Motor neuron (in vitro differentiated cells): ENCODE data around the gene DPYSL4. TPM values are rescaled to one million over a fixed set of nuclear protein-coding genes. Genes with fewer than 3 reads are reported as not detected.
"Not testable (repeated sequence)": the region's sequence is repeated elsewhere in the genome, so short reads cannot be mapped to it uniquely, and the experiment has no call there.

ENCODE experiments used
- ATAC-seq, 8 experiments: fragments of 200-7000 bp; cut with Tn5 transposase; replicated peaks in 6 of 8; 2 replicates each; pipeline ENCODE4 v1.8.0; 2021; ENCODE audit warnings: mild to moderate bottlenecking in 8 of 8, moderate library complexity in 8 of 8
- H3K27ac ChIP-seq, 2 donors: fragments of 250-450 bp; sonication (Bioruptor Pico); 2 replicates each; pipeline ENCODE4 v1.9.0; 2021; ENCODE audit warnings: antibody characterized with exemption in 2 of 2, mild to moderate bottlenecking in 2 of 2, moderate library complexity in 1 of 2
- H3K4me1 ChIP-seq, 2 donors: fragments of 250-450 bp; sonication (Bioruptor Pico); replicated peaks in 1 of 2; 2 replicates each; pipeline ENCODE4 v1.6.1; 2021; ENCODE audit warnings: antibody characterized with exemption in 2 of 2, mild to moderate bottlenecking in 2 of 2, moderate library complexity in 1 of 2
- H3K4me3 ChIP-seq, 5 donors: fragments of 250-450 bp; sonication (Bioruptor Pico); 2 replicates each; pipeline ENCODE4 v1.9.0; 2021; ENCODE audit warnings: antibody characterized with exemption in 5 of 5, mild to moderate bottlenecking in 5 of 5, moderate library complexity in 4 of 5
- WGBS, 10 experiments: fragments of 450-650 bp; shearing (Covaris generic); methylation state at CpG; one replicate each; pipeline ENCODE4 v1.0.0; 2022; 5-methylcytosine and 5-hydroxymethylcytosine counted together
- in situ Hi-C, 9 experiments: fragments of 400-800 bp; cut with MboI; loops; one replicate each; pipeline ENCODE4 v1.15.0; 2021; ENCODE audit warnings: low sequenced_read_pairs in 9 of 9, low pct_unique_long_range_greater_than_20kb in 2 of 9; ENCODE audit not compliant: unreplicated experiment in 9 of 9
- total RNA-seq, 8 experiments: library from RNA; unstranded; fragments of 300-600 nt; gene quantifications; 2 replicates each; pipeline versions ENCODE4 v1.2.3 to v1.2.4, GENCODE V29; 2022

The DPYSL4 gene
- total RNA-seq, 8 experiments from 2014 or later = 0.56 to 181 (median 50.9) TPM

- in situ Hi-C loops = loop anchor here in 6 of 9 experiments (25.0 kb wide), 3 partner anchors 130 to 430 kb away; partner anchors contain the start of gene LRRC27 (in 3 of the 6)
- no peaks in the 10 kb centered on the region for H3K4me1 ChIP-seq
- H3K4me3 ChIP-seq = no peak overlapping the region
- H3K27ac ChIP-seq = no peak overlapping the region
- 60 to 100% (median 92%) methylated on average over 1 to 4 of the region's 48 CpGs; no CpG with 5 or more reads in 4 of the 10 experiments for WGBS, 10 experiments
- no peak for ATAC-seq
Observed at GRCh38 chr10:132207536-132208461, 21.1 kb downstream of the DPYSL4 start.

- H3K27ac ChIP-seq = no peak overlapping the region
- 34 to 100% (median 59%) methylated on average over 1 to 6 of the region's 17 CpGs; no CpG with 5 or more reads in 6 of the 10 experiments for WGBS, 10 experiments
- in situ Hi-C loops = loop anchor here in 6 of 9 experiments (25.0 kb wide), 3 partner anchors 129 to 429 kb away; partner anchors contain the start of gene LRRC27 (in 3 of the 6)
- no peaks in the 10 kb centered on the region for H3K4me1 ChIP-seq
- H3K4me3 ChIP-seq = no peak overlapping the region
- peak in 3 of 8 experiments; percentile 6 to 27 (median 16) for ATAC-seq
Observed at GRCh38 chr10:132208462-132209050, 21.8 kb downstream of the DPYSL4 start.

- in situ Hi-C loops = loop anchor here in 6 of 9 experiments (25.0 kb wide), 3 partner anchors 128 to 428 kb away; partner anchors contain the start of gene LRRC27 (in 3 of the 6)
- 6 to 100% (median 96%) methylated on average over 3 to 6 of the region's 14 CpGs; no CpG with 5 or more reads in 7 of the 10 experiments for WGBS, 10 experiments
- H3K4me1 ChIP-seq = no peaks in the 10 kb centered on the region
- peak in 2 of 8 experiments; percentile 14 to 48 for ATAC-seq
- no peak overlapping the region for H3K4me3 ChIP-seq
- no peak overlapping the region for H3K27ac ChIP-seq
Observed at GRCh38 chr10:132209130-132209529, 22.4 kb downstream of the DPYSL4 start.

GRCh38 chr10:132209978-132210530 lies 23.3 kb downstream of the DPYSL4 start:
- 60 to 100% (median 94%) methylated on average over 1 to 14 of the region's 23 CpGs; no CpG with 5 or more reads in 3 of the 10 experiments for WGBS, 10 experiments

GRCh38 chr10:132210766-132211165 lies 24.0 kb downstream of the DPYSL4 start:
- ATAC-seq = no peak
- Histone ChIP-seq H3K4me1 (no peaks in the 10 kb centered on the region), H3K4me3 (no peak overlapping the region), H3K27ac (no peak overlapping the region)
- in situ Hi-C loops = loop anchor here in 6 of 9 experiments (25.0 kb wide), 3 partner anchors 127 to 427 kb away; partner anchors contain the start of gene LRRC27 (in 3 of the 6)
- WGBS, 10 experiments = 70 to 100% (median 98%) methylated on average over 1 to 9 of the region's 14 CpGs; no CpG with 5 or more reads in 4 of the 10 experiments

More at GRCh38 chr10:132209978-132210530, 23.3 kb downstream of the DPYSL4 start:
- no peak overlapping the region for H3K4me3 ChIP-seq
- in situ Hi-C loops = loop anchor here in 6 of 9 experiments (25.0 kb wide), 3 partner anchors 127 to 427 kb away; partner anchors contain the start of gene LRRC27 (in 3 of the 6)
- H3K27ac ChIP-seq = no peak overlapping the region
- H3K4me1 ChIP-seq = no peaks in the 10 kb centered on the region
- ATAC-seq = no peak

GRCh38 chr10:132211246-132211645 lies 24.5 kb downstream of the DPYSL4 start:
- no peaks in the 10 kb centered on the region for H3K4me1 ChIP-seq
- 100% methylated on average over 1 of the region's 14 CpGs; no CpG with 5 or more reads in 9 of the 10 experiments for WGBS, 10 experiments
- in situ Hi-C loops = loop anchor here in 6 of 9 experiments (25.0 kb wide), 3 partner anchors 126 to 426 kb away; partner anchors contain the start of gene LRRC27 (in 3 of the 6)
- ATAC-seq = no peak
- no peak overlapping the region for H3K4me3 ChIP-seq
- H3K27ac ChIP-seq = no peak overlapping the region

GRCh38 chr10:132212816-132213215 lies 26.1 kb downstream of the DPYSL4 start:
- Histone ChIP-seq H3K4me1 (no peaks in the 10 kb centered on the region), H3K4me3 (no peak overlapping the region), H3K27ac (no peak overlapping the region)
- peak in 2 of 8 experiments; percentile 26 to 32 for ATAC-seq
- in situ Hi-C loops = loop anchor here in 6 of 9 experiments (25.0 kb wide), 3 partner anchors 124 to 424 kb away; partner anchors contain the start of gene LRRC27 (in 3 of the 6)
- WGBS, 10 experiments = 40 to 100% (median 89%) methylated on average over 1 to 6 of the region's 9 CpGs; no CpG with 5 or more reads in 4 of the 10 experiments

GRCh38 chr10:132213917-132214316 lies 27.2 kb downstream of the DPYSL4 start:
- Histone ChIP-seq H3K27ac (no peak overlapping the region), H3K4me3 (no peak overlapping the region), H3K4me1 (no peaks in the 10 kb centered on the region)
- ATAC-seq = no peak
- 5 to 89% (median 60%) methylated on average over 2 to 4 of the region's 4 CpGs for WGBS, 10 experiments
- in situ Hi-C loops = loop anchor here in 6 of 9 experiments (25.0 kb wide), 3 partner anchors 123 to 423 kb away; partner anchors contain the start of gene LRRC27 (in 3 of the 6)

GRCh38 chr10:132216441-132216840 lies 29.7 kb downstream of the DPYSL4 start:
- WGBS, 10 experiments = 90 to 100% (median 96%) methylated on average over 1 to 2 of the region's 3 CpGs; no CpG with 5 or more reads in 6 of the 10 experiments
- in situ Hi-C loops = loop anchor here in 6 of 9 experiments (25.0 kb wide), 3 partner anchors 121 to 421 kb away; partner anchors contain the start of gene LRRC27 (in 3 of the 6)

GRCh38 chr10:132219486-132219885 lies 32.7 kb downstream of the DPYSL4 start:
- 60% methylated on average over 2 of the region's 7 CpGs; no CpG with 5 or more reads in 9 of the 10 experiments for WGBS, 10 experiments
- no peak for ATAC-seq
- Histone ChIP-seq H3K27ac (no peak overlapping the region), H3K4me3 (no peak overlapping the region), H3K4me1 (peaks cover 3% of the 10 kb centered on the region in 2 donors)
- in situ Hi-C loops = loop anchor here in 6 of 9 experiments (25.0 kb wide), 3 partner anchors 118 to 418 kb away; partner anchors contain the start of gene LRRC27 (in 3 of the 6)

More at GRCh38 chr10:132216441-132216840, 29.7 kb downstream of the DPYSL4 start:
- not testable (repeated sequence) for H3K4me1 ChIP-seq, ATAC-seq, H3K4me3 ChIP-seq, H3K27ac ChIP-seq

GRCh38 chr10:132220061-132220460 lies 33.3 kb downstream of the DPYSL4 start:
- Histone ChIP-seq H3K4me3 (no peak overlapping the region), H3K4me1 (peaks cover 3% of the 10 kb centered on the region in 2 donors), H3K27ac (no peak overlapping the region)
- in situ Hi-C loops = loop anchor here in 6 of 9 experiments (10.0 to 25.0 kb wide), 6 partner anchors 117 to 417 kb away; partner anchors contain the start of gene LRRC27 (in 3 of the 6)
- no peak for ATAC-seq
- WGBS, 10 experiments = 97% methylated on average over 6 of the region's 9 CpGs; no CpG with 5 or more reads in 9 of the 10 experiments

- ATAC-seq, H3K27ac ChIP-seq, H3K4me1 ChIP-seq, H3K4me3 ChIP-seq: not testable (repeated sequence)
- 81 to 85% methylated on average over 3 to 8 of the region's 18 CpGs; no CpG with 5 or more reads in 8 of the 10 experiments for WGBS, 10 experiments
- in situ Hi-C loops = loop anchor here in 6 of 9 experiments (10.0 to 25.0 kb wide), 6 partner anchors 116 to 416 kb away; partner anchors contain the start of gene LRRC27 (in 3 of the 6)
Observed at GRCh38 chr10:132220996-132221395, 34.2 kb downstream of the DPYSL4 start.
